Measurements from ENCODE around the gene TMEM14B.
A peak's percentile ranks its signal among the peaks of the same experiment; 100 is the strongest.
"Not testable (repeated sequence)": the region's sequence is repeated elsewhere in the genome, so short reads cannot be mapped to it uniquely, and the experiment has no call there.

The TMEM14B gene

DNA sequence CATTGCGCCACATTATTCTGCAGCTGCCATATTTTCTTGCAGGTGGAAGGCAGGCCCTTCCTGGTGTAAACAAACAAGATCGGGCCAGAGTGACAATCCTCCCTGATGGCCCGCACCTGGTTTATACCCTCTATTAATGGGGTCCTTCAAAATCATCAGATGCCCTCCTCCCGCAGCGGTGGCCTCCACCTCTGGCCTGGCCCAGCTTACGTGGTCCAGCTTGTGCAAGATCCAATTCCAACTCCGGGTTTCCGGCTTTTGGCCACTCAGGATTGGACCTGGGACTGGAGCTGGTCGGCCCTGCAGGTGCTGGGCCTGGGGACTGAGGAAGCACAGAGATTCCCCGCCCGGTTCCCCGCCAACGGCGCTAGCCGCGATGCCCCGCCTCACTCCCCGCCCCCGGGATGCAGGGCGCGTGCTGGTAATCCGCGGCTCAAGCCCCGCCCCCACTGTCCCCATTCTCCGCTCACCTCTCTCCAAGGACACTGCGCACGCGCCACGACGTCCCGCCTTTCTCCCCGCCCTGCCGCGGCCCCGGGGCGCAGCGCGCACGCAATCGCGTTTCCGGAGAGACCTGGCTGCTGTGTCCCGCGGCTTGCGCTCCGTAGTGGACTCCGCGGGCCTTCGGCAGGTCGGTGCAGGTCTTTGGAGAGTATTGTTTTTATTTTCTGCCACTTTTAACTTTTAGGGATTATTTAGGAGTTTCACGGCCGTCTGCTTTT, at the start of gene TMEM14B:
TMEM14B (plus strand) TSS at position 555 of the 722 bp plus-strand sequence. CDS start 1,441 bp downstream, outside the sequence.
- DNase-seq: peak; percentile 100

GRCh38 chr6:10713962-10714361, 33.6 kb upstream of the TMEM14B start:
- no peak for DNase-seq

GRCh38 chr6:10719296-10719963, 28.2 kb upstream of the TMEM14B start:
- DNase-seq: peak; percentile 47

DNA sequence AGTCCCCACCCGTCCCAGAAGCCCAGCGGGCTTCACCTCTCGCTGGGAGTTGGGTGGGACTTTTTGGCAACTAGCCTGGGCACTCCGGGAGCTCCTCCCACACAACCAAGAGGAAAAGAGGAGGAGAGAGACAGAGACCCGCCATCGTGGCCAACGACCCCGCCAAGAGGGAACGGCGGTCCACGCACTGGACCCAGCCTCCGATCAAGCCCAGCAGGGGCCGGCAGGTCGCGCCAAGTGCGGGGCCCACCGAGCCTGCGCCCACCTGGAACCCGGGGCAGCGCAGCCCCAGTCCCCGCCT, 27.7 kb upstream of the TMEM14B start:
- DNase-seq: no peak

DNA sequence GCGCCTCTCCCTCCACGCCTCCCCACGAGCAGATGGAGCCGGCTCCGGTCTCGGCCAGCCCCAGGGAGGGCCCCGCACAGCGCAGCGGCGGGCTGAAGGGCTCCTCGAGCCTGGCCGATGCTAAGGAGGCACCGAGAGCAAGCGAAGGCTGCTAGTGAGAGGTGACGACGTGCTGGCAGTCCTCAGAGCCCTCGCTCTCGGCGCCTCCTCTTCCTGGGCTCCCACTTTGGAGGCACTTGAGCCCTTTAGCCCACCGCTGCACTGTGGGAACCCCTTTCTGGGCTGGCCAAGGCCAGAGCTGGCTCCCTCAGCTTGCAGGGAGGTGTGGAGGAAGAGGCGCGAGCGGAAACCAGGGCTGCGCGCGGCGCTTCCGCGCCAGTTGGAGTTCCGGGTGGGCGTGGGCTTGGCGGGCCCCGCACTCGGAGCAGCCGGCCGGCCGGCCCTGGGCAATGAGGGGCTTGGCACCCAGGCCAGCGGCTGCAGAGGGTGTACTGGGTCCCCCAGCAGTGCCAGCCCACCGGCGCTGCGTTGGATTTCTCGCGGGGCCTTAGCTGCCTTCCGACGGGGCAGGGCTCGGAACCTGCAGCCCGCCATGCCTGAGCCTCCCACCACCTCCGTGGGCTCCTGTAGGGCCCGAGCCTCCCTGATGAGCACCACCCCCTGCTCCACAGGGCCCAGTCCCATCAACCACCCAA, 27.2 kb upstream of the TMEM14B start:
- DNase-seq: peak; percentile 54

DNA sequence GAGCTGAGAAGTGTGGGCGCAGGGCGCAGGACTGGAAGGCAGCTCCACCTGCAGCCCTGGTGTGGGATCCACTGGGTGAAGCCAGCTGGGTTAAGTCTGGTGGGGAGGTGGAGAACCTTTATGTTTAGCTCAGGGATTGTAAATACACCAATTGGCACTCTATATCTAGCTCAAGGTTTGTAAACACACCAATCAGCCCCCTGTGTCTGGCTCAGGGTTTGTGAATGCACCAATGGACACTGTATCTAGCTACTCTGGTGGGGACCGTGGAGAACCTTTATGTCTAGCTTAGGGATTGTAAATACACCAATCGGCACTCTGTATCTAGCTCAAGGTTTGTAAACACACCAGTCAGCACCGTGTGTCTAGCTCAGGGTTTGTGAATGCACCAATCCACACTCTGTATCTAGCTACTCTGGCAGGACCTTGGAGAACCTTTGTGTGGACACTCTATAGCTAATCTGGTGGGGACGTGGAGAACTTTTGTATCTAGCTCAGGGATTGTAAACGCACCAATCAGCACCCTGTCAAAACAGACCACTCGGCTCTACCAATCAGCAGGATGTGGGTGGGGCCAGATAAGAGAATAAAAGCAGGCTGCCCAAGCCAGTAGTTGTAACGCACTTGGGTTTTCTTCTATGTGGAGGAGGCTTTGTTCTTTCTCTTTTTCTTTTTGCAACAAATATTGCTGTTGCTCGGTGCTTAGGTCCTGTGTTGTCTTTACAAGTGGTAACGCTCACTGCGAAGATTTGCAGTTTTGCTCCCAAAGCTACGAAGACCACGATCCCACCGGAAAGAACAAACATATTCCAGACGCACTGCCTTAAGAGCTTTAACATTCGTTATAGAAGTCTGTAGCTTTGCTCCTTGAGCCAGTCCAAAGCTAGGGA, 26.4 kb upstream of the TMEM14B start:
- DNase-seq: not testable (repeated sequence)

DNA sequence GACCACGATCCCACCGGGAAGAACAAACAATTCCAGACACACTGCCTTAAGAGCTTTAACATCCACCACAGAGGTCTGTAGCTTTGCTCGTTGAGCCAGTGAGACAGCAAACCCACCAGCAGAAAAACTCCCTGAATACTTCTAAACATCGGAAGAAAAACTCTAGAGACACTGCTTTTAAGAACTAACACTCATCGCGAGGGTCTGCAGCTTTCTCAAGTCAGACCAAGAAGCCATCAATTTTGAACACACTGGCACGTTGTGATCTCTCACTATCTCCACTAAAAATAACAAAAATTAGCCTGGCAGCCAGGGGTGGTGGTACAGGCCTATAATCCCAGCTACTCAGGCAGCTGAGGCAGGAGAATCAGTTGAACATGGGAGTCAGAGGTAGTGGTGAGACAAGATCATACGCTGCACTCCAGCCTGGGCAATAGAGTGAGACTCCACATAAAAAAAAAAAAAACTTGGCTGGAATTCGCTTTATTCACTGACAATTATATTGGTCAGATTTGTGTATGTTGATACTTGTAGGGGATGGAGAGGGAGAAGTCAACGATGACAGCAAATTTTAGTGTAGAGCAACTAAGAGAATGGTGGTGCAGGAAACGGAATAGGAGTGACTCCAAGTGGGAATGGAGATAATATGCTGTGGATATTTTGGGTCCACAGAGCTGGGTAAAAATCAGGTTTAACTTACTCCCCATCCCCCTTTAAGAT, 25.6 kb upstream of the TMEM14B start:
- DNase-seq: no peak

DNA sequence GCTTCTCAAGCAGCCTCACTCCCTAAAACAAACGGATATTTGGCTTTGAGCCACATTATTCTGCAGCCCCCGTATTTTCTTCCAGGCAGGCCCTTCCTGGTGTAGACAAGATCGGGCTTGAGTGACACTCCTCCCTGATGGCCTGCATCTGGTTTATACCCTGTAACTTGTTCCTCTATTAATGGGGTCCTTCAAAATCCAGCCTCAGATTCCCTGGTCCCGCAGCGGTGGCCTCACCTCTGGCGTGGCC, 25.1 kb upstream of the TMEM14B start:
- no peak for DNase-seq

DNA sequence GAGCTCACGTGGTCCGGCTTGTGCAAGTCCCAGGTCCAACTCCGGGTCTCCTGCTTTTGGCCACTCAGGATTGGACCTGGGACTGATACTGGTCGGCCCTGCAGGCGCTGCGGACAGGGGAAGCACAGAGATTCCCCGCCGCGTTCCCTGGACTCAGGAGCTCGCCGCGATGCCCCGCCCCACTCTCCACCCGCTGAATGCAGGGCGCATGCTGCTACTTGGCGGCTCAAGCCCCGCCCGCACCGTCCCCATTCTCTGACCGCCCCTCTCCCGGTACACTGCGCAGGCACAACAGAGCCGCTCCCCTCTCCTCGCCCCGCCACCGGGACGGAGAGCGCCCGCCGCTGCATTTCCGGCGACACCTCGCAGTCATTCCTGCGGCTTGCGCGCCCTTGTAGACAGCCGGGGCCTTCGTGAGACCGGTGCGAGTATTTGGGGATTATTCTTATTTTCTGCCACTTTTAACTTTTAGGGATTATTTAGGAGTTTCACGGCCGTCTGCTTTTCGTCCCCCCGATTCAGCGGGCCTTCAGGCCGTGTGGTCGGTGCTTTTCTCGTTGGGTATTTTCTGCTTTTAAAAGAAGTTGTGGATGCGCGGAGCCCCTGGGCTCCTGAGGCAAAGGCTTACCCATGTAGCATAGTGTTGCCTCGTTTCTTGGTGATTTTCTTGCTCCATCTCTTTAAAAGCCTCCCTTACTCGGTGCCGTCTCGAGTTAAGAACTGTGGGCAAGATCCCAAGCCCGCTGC, 24.6 kb upstream of the TMEM14B start, which contains the start of gene TMEM14C:
TMEM14C (plus strand) TSS at position 251 of the 747 bp plus-strand sequence. CDS start 1,544 bp downstream, outside the sequence.
- DNase-seq: peak; percentile 89

DNA sequence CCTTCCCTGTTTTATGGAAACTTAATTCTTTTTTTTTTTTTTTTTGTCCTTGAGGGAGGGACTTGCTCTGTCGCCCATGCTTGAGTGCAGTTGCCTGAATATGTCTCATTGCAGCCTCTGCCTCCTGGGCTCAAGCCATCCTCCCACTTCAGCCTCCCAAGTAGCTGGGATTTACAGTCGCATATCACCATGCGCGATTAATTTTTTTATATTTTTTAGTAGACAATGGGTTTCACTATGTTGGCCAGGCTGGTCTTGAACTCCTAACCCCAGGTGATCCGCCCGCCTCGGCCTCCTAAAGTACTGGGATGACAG, 24.1 kb upstream of the TMEM14B start:
- DNase-seq: no peak

DNA sequence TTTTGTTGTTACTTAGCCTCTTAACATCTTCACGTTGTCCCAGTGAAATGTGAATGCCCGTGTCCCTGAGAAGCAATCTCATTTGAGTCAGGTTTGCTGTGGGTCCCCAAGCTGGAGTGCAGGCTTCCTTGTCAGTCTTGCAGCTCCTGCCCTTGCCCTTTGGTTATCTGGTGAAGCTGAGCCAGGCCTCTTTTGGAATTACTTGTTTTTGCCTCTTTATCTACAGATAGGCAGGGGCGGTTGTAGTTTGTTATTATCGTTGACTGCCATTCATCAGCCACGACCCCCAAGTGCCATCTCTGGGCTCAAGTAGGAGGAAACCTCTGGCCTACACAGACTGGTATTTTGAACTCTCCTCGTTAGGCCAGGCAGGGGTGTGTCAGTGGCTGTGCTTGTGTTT, 22.6 kb upstream of the TMEM14B start:
- DNase-seq: no peak

DNA sequence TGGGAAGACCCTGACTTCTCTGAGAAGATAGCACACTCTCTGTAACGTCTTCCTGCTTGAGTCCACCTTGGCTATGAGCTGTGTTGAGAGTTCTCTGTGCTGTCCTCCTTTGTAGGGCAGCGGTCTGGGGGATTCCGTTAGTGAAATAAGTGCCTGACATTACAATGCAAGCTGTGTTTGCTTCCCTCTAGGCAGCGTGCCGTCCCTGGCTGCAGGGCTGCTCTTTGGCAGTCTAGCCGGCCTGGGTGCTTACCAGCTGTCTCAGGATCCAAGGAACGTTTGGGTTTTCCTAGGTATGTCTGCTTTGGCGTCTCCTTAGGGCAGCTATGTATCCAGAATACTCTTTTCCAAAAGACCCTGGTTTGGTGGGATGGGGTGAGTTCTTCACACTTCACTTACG, 21.9 kb upstream of the TMEM14B start:
- DNase-seq: no peak

DNA sequence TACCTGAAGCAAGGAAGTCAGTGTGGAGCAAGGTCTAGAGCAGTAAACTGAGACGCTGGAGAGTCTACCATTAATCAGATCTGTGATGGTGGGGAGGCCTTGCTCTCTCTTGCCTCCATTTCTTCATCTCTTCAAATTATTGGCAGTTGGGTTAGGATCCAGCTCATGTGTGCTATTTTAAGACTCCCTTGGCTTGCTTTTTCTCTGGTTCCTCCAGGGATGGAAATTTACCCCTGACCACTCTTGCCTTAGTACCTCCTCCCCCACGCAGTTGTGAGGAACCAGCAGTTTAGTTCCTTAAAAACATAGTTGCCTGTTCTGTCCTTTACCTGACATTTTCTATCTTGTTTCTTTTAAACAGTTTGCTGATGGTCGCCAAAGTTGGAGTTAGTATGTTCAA, 17.4 kb upstream of the TMEM14B start:
- no peak for DNase-seq

DNA sequence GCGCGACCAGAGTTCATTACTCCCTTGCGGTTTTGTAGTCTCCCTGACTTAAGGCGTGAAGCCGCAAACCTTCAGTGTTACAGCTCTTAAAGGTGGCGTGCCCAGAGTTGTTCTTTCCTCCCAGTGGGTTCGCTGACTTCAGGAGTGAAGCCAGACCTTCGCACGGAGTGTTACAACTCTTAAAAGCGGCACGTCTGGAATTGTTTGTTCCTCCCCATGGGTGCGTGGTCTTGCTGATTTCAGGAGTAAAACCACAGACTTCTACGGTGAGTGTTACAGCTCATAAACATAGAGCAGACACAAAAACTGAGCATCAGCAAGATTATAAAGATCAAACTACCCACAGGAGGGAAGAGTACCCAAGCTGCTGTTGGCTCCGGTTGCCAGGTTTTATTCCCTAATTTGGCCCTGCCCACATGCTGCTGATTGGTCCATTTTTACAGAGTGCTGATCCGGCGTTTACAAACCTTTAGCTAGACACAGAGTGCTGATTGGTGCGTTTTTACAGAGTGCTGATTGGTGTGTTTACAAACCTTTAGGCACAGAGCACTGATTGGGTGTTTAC, 14.4 kb upstream of the TMEM14B start:
- DNase-seq: no peak

GRCh38 chr6:10733863-10734262, 13.7 kb upstream of the TMEM14B start:
- no peak for DNase-seq

DNA sequence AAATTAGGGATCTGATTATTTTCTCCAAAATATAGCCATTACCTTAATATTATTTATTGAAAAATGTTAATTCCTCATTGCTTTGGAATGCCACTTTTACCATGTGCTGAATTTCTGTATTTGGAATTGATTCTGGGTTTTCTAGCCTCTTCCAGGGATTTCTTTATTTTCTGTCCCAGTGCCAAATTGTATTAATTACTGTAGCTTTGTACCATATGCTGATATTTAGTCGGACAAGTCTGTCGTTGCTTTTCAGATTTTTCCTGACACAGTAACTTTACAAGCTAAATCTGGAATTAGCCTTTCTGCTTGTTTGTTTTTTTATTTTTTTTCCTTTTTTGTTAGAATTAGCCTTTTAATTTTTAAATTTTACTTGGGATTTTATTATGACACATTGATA, 10.9 kb upstream of the TMEM14B start:
- no peak for DNase-seq

GRCh38 chr6:10740061-10740460, 7.5 kb upstream of the TMEM14B start:
- DNase-seq: no peak

GRCh38 chr6:10741643-10742042, 6.0 kb upstream of the TMEM14B start:
- not testable (repeated sequence) for DNase-seq

DNA sequence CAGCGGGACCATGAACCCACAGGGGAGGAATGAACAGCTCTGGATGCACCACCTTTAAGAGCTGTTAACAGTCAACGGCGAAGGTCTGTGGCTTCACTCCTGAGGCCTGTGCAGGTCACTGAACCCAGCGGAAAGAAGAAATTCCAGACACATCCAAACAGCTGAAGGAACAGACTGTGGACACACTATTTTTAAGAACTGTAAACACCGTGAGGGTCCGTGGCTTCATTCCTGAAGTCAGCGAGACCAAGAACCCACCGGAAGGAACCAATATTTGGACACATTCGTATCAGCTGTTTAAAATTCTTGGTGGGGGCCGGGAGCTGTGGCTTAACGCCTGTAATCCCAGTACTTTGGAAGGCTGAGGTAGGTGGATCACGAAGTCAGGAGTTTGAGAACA, 5.4 kb upstream of the TMEM14B start:
- no peak for DNase-seq

- no peak for DNase-seq
These were observed 4.1 kb upstream of the TMEM14B start for GRCh38 chr6:10743515-10743914.

GRCh38 chr6:10745116-10745515, 2.5 kb upstream of the TMEM14B start:
- DNase-seq: no peak

DNA sequence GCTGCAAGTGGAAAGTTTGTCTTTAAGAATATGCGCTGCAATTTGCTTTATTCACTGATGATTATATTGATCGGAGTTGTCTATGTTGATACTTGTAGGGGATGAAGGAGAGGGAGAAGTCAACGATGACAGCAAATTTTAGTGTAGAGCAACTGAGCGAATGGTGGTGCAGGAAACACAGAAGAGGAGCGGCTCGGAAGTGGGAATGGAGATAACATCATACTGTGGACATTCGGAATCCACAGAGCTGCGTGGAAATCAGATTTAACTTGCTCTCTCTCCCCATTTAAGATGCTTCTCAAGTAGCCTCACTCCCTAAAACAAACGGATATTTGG, 722 bp upstream of the TMEM14B start:
- DNase-seq: no peak
